A549 (cell line): ENCODE results near the gene SPPL3.

Source experiments
- CBX8 ChIP-seq: fragments of 200-600 bp; sonication (generic); IDR thresholded peaks from 2 replicates; pipeline ENCODE4 v1.6.1; 2016
- CEBPB ChIP-seq, 2 experiments: fragments of >200 bp in 1 of 2; sonication (Bioruptor Twin) in 1 of 2; formaldehyde crosslinking in 1 of 2; IDR thresholded peaks; 2 replicates each; pipeline ENCODE4 v1.6.1; 2012 to 2016
- CHD2 ChIP-seq: fragments of 150-350 bp; IDR thresholded peaks from 2 replicates; pipeline ENCODE4 v1.6.1; 2014; ENCODE audit warnings: low read length; ENCODE audit not compliant: partially characterized antibody
- CTCF ChIP-seq: fragments of >200 bp; sonication (Bioruptor Twin); formaldehyde crosslinking; IDR thresholded peaks from 3 replicates; pipeline ENCODE4 v1.5.1; 2016
- EHF ChIP-seq: fragments of 250-450 bp; sonication (Bioruptor Pico); IDR thresholded peaks from 2 replicates; pipeline ENCODE4 v1.5.0; 2020; ENCODE audit warnings: mild to moderate bottlenecking
- ESRRA ChIP-seq: fragments of 150-350 bp; IDR thresholded peaks from 2 replicates; pipeline ENCODE4 v1.6.1; 2014; ENCODE audit warnings: mild to moderate bottlenecking, low read length, borderline replicate concordance
- FOXS1 ChIP-seq: fragments of 250-450 bp; sonication (Bioruptor Pico); IDR thresholded peaks from 2 replicates; pipeline ENCODE4 v1.5.0; 2020; ENCODE audit warnings: mild to moderate bottlenecking, moderate library complexity
- KDM1A ChIP-seq: fragments of 200-600 bp; sonication (generic); IDR thresholded peaks from 2 replicates; pipeline ENCODE4 v1.6.1; 2016; ENCODE audit warnings: low read depth, mild to moderate bottlenecking

- TF ChIP-seq KDM1A: no peak
- no peak for TF ChIP-seq CHD2
- no peak for TF ChIP-seq FOXS1 (CRISPR knock-in tag)
- TF ChIP-seq EHF (CRISPR knock-in tag): no peak
- no peak for TF ChIP-seq CBX8
- TF ChIP-seq CTCF: no peak
- no peak for TF ChIP-seq CEBPB (IDR thresholded peaks at IDR 0.05)
- TF ChIP-seq ESRRA: no peak
These were observed 2.3 kb downstream of the SPPL3 start for GRCh38 chr12:120901818-120902217.
